ENCODE data around the gene VPS54.

- no peak for TF ChIP-seq POLR2AphosphoS5 (IDR thresholded peaks at IDR 0.05)
- TF ChIP-seq, protein P1, sequence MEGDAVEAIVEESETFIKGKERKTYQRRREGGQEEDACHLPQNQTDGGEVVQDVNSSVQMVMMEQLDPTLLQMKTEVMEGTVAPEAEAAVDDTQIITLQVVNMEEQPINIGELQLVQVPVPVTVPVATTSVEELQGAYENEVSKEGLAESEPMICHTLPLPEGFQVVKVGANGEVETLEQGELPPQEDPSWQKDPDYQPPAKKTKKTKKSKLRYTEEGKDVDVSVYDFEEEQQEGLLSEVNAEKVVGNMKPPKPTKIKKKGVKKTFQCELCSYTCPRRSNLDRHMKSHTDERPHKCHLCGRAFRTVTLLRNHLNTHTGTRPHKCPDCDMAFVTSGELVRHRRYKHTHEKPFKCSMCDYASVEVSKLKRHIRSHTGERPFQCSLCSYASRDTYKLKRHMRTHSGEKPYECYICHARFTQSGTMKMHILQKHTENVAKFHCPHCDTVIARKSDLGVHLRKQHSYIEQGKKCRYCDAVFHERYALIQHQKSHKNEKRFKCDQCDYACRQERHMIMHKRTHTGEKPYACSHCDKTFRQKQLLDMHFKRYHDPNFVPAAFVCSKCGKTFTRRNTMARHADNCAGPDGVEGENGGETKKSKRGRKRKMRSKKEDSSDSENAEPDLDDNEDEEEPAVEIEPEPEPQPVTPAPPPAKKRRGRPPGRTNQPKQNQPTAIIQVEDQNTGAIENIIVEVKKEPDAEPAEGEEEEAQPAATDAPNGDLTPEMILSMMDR (IDR thresholded peaks at IDR 0.05) = no peak
Measured at GRCh38 chr2:63878486-63878885, 140.7 kb downstream of the VPS54 start.
